Adrenal gland (tissue), 12 donors: ENCODE results near the gene SURF4. TPM values are rescaled to one million over a fixed set of nuclear protein-coding genes. Genes with fewer than 3 reads are reported as not detected.

ENCODE experiments used
- DNase-seq, 7 donors: peaks; one replicate each; pipeline ENCODE4 v3.0.0-alpha.2; 2019 to 2020
- H3K27ac ChIP-seq, 5 donors: fragments of 200-600 bp; sonication (generic) in 4 of 5; 1 replicate in 3 of 5; 2 replicates in 2 of 5; pipeline versions ENCODE4 v1.5.1 to v1.8.0; 2016 to 2020; ENCODE audit warnings: mild to moderate bottlenecking in 1 of 5
- H3K27me3 ChIP-seq: fragments of 200-600 bp; 2 replicates; pipeline ENCODE4 v1.8.0; 2021
- H3K36me3 ChIP-seq, 2 donors: fragments of 200-600 bp; replicated peaks in 1 of 2; 1 replicate in 1 of 2; 2 replicates in 1 of 2; pipeline versions ENCODE4 v1.5.1 to v1.8.0; 2018 to 2022
- H3K4me1 ChIP-seq, 2 donors: fragments of 200-600 bp; replicated peaks in 1 of 2; 1 replicate in 1 of 2; 2 replicates in 1 of 2; pipeline versions ENCODE4 v1.5.1 to v1.8.0; 2018 to 2021
- H3K4me3 ChIP-seq, 4 donors: fragments of 200-600 bp; sonication (generic) in 3 of 4; one replicate each; pipeline ENCODE4 v1.5.1; 2016 to 2018
- H3K9me3 ChIP-seq, 3 donors: fragments of 200-600 bp; sonication (generic) in 1 of 3; replicated peaks in 1 of 3; 1 replicate in 2 of 3; 2 replicates in 1 of 3; pipeline versions ENCODE4 v1.5.1 to v1.8.0; 2016 to 2021
- POLR2A ChIP-seq, 2 donors: fragments of 450-650 bp; IDR thresholded peaks; one replicate each; pipeline ENCODE4 v1.6.1; 2017; ENCODE audit warnings: antibody characterized with exemption in 2 of 2, mild to moderate bottlenecking in 2 of 2, moderate library complexity in 1 of 2
- WGBS, 4 donors: extraction: QIAGEN DNeasy Blood & Tissue Kit in 2 of 4; methylation state at CpG; one replicate each; pipeline versions ENCODE4 v1.1.5 to v1.1.7; 2013 to 2017; 5-methylcytosine and 5-hydroxymethylcytosine counted together
- intact Hi-C, 2 donors: fragments of 100-400 bp; cut with DNase I; formaldehyde crosslinking; loops; one replicate each; pipeline versions ENCODE4 v1.14.1 to v1.15.0; 2022 to 2023
- polyA plus RNA-seq, 3 donors: library from polyadenylated mRNA; stranded (reverse); fragments of 200-250 nt in 2 of 3; fragments of 350-450 nt in 1 of 3; fragmentation: Illumina TruSeq in 1 of 3; extraction: RNeasy Lipid Tissue Mini Kit (QIAGEN cat#74804) in 1 of 3; gene quantifications; one replicate each; pipeline ENCODE4 v1.2.3, GENCODE V29; 2013 to 2014
- total RNA-seq, 9 donors: library from RNA; depleted of rRNA in 4 of 9; stranded (reverse); fragments of >200 nt in 4 of 9; fragments of 120-200 nt in 1 of 9; fragmentation: NEBNext Ultra II Directional in 1 of 9; extraction: Animal tissue kit (Norgen Biotek cat#: 25700) in 1 of 9; gene quantifications; one replicate each; pipeline versions ENCODE4 v1.1.0 to v1.2.4, GENCODE V29; 2013 to 2023
- TF ChIP-seq, protein P1 (sequence below), 6 experiments: fragments of 450-650 bp in 4 of 6; fragments of 200-600 bp in 2 of 6; sonication (generic) in 1 of 6; IDR thresholded peaks; 1 replicate in 5 of 6; 2 replicates in 1 of 6; pipeline versions ENCODE4 v1.5.1 to v1.8.0; 2016 to 2021; ENCODE audit warnings: antibody characterized with exemption in 6 of 6, mild to moderate bottlenecking in 2 of 6, moderate library complexity in 1 of 6
- donor health status: healthy with polysubstance abuse.
- donor health status: Bipolar disorder and iron deficiency.
- donor health status: DM: yes; HTN: yes; CAD: no.
- donor health status: DM: no; HTN: no; CAD: no.
- donor health status: DM: no; HTN: no; CAD: no.
- donor health status: DM: yes; HTN: yes; CAD: no.

SURF4 gene
- total and polyA plus RNA-seq, 12 donors, result 43.4 to 340 (median 177) TPM

GRCh38 chr9:133351526-133351907, 24.3 kb downstream of the SURF4 start:
- Histone ChIP-seq H3K27me3 (no peaks in the 10 kb centered on the region), H3K4me1 (peaks cover 15 to 33% of the 10 kb centered on the region in 2 donors), H3K9me3 (no peaks in the 10 kb centered on the region), H3K27ac (peak overlapping the region in 1 of 5 donors; percentile 24), H3K36me3 (peaks cover 0 to 44% of the 10 kb centered on the region in 2 donors), H3K4me3 (no peak overlapping the region)
- no peak for DNase-seq
- 87 to 94% (median 89%) methylated on average over 3 of the region's 3 CpGs for WGBS, 4 donors
- intact Hi-C loops, result loop anchor here (10.0 kb wide), 1 partner anchor 133 kb away; no protein-coding TSS in a partner anchor
- TF ChIP-seq POLR2A (IDR thresholded peaks at IDR 0.05), result no peak
- TF ChIP-seq, protein P1, sequence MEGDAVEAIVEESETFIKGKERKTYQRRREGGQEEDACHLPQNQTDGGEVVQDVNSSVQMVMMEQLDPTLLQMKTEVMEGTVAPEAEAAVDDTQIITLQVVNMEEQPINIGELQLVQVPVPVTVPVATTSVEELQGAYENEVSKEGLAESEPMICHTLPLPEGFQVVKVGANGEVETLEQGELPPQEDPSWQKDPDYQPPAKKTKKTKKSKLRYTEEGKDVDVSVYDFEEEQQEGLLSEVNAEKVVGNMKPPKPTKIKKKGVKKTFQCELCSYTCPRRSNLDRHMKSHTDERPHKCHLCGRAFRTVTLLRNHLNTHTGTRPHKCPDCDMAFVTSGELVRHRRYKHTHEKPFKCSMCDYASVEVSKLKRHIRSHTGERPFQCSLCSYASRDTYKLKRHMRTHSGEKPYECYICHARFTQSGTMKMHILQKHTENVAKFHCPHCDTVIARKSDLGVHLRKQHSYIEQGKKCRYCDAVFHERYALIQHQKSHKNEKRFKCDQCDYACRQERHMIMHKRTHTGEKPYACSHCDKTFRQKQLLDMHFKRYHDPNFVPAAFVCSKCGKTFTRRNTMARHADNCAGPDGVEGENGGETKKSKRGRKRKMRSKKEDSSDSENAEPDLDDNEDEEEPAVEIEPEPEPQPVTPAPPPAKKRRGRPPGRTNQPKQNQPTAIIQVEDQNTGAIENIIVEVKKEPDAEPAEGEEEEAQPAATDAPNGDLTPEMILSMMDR (IDR thresholded peaks at IDR 0.05), result no peak

DNA sequence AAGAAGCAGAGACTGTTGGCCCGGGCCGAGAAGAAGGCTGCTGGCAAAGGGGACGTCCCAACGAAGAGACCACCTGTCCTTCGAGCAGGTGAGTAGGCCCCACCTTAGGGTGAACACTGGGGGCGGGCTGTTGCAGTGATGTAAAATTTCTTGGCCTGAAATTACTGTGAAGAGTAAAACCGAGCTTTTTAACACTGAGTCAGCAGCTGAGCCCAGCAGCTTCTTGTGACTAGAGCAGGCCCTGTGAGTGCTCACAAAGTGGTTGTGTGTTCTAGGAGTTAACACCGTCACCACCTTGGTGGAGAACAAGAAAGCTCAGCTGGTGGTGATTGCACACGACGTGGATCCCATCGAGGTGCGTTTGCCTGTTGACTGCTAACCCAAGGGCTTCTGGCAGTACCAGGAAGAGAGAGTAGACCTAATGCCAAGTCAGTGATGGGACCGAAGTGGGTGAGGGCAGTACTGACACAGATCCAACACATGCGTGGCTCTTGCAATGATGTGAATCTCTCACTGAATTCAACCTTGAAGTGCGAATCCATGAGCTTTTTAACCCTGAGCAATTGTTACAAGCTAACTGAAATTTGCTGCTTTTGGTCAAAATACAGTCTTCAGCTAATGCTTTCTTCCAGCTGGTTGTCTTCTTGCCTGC, 25.8 kb downstream of the SURF4 start:
- no peak for DNase-seq

GRCh38 chr9:133348718-133349573, 26.9 kb downstream of the SURF4 start:
- DNase-seq, result peak in 3 of 7 donors; percentile 38 to 63 (median 51)
- Histone ChIP-seq H3K27me3 (no peaks in the 10 kb centered on the region), H3K36me3 (peaks cover 0 to 62% of the 10 kb centered on the region in 2 donors), H3K4me1 (peaks cover 14 to 27% of the 10 kb centered on the region in 2 donors), H3K27ac (peak overlapping the region; percentile 58 to 95 (median 94)), H3K4me3 (peak overlapping the region; percentile 89 to 98 (median 97)), H3K9me3 (no peaks in the 10 kb centered on the region)
- intact Hi-C loops, result no loop called here
- WGBS, 4 donors, result 6 to 18% (median 11%) methylated on average over 13 to 25 of the region's 25 CpGs
- TF ChIP-seq, protein P1 (IDR thresholded peaks at IDR 0.05), result no peak
- TF ChIP-seq POLR2A (IDR thresholded peaks at IDR 0.05), result no peak

More for the DNA sequence above, 25.8 kb downstream of the SURF4 start:
- Histone ChIP-seq H3K27me3 (no peaks in the 10 kb centered on the region), H3K4me3 (no peak overlapping the region), H3K27ac (peak overlapping the region in 3 of 5 donors; percentile 2 to 38 (median 26)), H3K36me3 (peaks cover 0 to 50% of the 10 kb centered on the region in 2 donors), H3K9me3 (no peaks in the 10 kb centered on the region), H3K4me1 (peaks cover 14 to 31% of the 10 kb centered on the region in 2 donors)
- intact Hi-C loops, result loop anchor here (10.0 kb wide), 1 partner anchor 135 kb away; no protein-coding TSS in a partner anchor
- 56 to 72% (median 61%) methylated on average over 14 to 15 of the region's 15 CpGs for WGBS, 4 donors
- TF ChIP-seq, protein P1 (IDR thresholded peaks at IDR 0.05), result no peak
- TF ChIP-seq POLR2A (IDR thresholded peaks at IDR 0.05), result no peak
